Measurements from ENCODE around the gene MBNL1. TPM values are rescaled to one million over a fixed set of nuclear protein-coding genes. Genes with fewer than 3 reads are reported as not detected.
A peak's percentile ranks its signal among the peaks of the same experiment; 100 is the strongest.

Gene MBNL1
- polyA plus RNA-seq, 3 donors, result 190 to 204 (median 191) TPM

DNA sequence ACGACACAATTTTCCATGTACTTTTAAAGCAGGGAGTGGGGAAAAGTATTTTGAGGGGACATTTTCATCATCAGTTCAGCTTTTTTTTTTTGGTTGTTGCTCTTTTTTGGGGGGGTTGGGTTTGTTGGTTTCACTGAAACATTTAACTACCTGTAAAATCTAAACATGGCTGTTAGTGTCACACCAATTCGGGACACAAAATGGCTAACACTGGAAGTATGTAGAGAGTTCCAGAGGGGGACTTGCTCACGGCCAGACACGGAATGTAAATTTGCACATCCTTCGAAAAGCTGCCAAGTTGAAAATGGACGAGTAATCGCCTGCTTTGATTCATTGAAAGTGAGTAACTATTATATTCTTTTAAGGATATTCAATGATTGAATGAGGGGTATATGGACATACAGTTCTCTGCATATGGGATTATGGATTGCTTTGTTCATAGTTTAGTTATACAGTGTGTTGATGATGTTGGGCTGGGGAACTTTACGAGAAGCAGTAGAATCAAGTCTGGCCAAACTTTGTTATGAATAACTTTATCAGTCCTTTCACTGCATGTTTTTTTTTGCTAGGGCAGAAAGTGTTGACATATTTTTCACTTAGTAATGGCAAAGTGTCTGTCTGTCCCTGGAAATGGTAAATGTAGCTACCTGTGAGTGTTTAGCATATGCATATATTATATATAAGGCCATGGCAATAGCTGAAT is 31.5 kb downstream of the MBNL1 start:
- DNase-seq, result no peak
- Mint-ChIP-seq H3K9me3 (no peaks in the 10 kb centered on the region), H3K4me3 (no peak overlapping the region), H3K4me1 (peaks cover 78% of the 10 kb centered on the region), H3K36me3 (peaks cover 26 to 34% of the 10 kb centered on the region in 2 donors), H3K27me3 (ENCODE audit: low read depth in 3 of 3) (no peaks in the 10 kb centered on the region), H3K27ac (peak overlapping the region; percentile 84 to 98 (median 96))
- Histone ChIP-seq H3K79me2 (ENCODE audit: insufficient read depth, low read length) (peaks cover 100% of the 10 kb centered on the region), H3K9me3 (replicated peaks in 1 of 2; ENCODE audit: control insufficient read depth in 1 of 2, insufficient read depth in 1 of 2, low read length in 2 of 2) (no peaks in the 10 kb centered on the region), H3K9ac (ENCODE audit: insufficient read depth, low read length, poor library complexity, severe bottlenecking) (no peak overlapping the region), H3K27me3 (ENCODE audit: control insufficient read depth in 2 of 2, insufficient read depth in 2 of 2, low read length in 2 of 2) (no peaks in the 10 kb centered on the region), H2AFZ (ENCODE audit: insufficient read depth, low read depth, low read length, poor library complexity, severe bottlenecking) (no peak overlapping the region), H3K36me3 (replicated peaks in 1 of 2; ENCODE audit: control insufficient read depth in 1 of 2, insufficient read depth in 2 of 2, low read length in 2 of 2) (peaks cover 23 to 32% of the 10 kb centered on the region in 2 donors), H3K4me3 (replicated peaks in 1 of 3; ENCODE audit: low read depth in 2 of 3, low read length in 3 of 3) (no peak overlapping the region), H3K27ac (ENCODE audit: low read depth in 1 of 2, low read length in 2 of 2) (peak overlapping the region in 1 of 2 donors; percentile 90), H4K20me1 (ENCODE audit: insufficient read depth, low read length) (peaks cover 100% of the 10 kb centered on the region), H3K4me2 (replicated peaks; ENCODE audit: extremely low read depth, low read length, poor library complexity, severe bottlenecking) (no peak overlapping the region), H3K4me1 (ENCODE audit: control insufficient read depth in 1 of 2, insufficient read depth in 2 of 2, low read length in 2 of 2) (peaks cover 51 to 76% of the 10 kb centered on the region in 2 donors)
- TF ChIP-seq, protein P1, sequence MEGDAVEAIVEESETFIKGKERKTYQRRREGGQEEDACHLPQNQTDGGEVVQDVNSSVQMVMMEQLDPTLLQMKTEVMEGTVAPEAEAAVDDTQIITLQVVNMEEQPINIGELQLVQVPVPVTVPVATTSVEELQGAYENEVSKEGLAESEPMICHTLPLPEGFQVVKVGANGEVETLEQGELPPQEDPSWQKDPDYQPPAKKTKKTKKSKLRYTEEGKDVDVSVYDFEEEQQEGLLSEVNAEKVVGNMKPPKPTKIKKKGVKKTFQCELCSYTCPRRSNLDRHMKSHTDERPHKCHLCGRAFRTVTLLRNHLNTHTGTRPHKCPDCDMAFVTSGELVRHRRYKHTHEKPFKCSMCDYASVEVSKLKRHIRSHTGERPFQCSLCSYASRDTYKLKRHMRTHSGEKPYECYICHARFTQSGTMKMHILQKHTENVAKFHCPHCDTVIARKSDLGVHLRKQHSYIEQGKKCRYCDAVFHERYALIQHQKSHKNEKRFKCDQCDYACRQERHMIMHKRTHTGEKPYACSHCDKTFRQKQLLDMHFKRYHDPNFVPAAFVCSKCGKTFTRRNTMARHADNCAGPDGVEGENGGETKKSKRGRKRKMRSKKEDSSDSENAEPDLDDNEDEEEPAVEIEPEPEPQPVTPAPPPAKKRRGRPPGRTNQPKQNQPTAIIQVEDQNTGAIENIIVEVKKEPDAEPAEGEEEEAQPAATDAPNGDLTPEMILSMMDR (IDR thresholded peaks at IDR 0.05), result no peak
- WGBS (ENCODE audit: insufficient coverage), result 89% methylated on average over 3 of the region's 8 CpGs
- intact Hi-C loops (cut with micrococcal nuclease), result no loop called here

DNA sequence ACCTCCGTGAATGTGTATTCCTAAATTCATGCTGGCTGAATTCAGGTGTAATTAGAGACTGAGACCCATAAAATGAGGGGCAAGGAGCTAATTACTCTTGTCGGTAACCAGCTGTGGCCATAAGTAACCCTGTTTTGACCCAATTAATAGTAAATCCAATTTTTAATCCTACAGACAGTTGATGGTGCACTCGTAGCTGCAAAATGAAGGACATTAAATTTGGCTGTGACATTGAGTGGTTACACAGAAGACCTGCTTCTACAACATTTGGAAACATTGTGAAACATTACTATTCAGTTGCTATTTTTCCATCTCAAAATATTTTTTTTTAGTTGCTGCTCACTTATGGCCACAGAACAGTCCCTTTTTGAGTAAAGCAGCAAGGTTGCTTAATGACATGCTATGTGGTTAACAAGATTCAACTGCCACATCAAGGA is 33.0 kb downstream of the MBNL1 start:
- peak in 2 of 3 donors; percentile 15 to 18 for DNase-seq
- WGBS (ENCODE audit: insufficient coverage), result no CpG with 5 or more reads among the region's 3 CpGs
- H3K4me3 Mint-ChIP-seq, result no peak overlapping the region
- Histone ChIP-seq H3K9ac (ENCODE audit: insufficient read depth, low read length, poor library complexity, severe bottlenecking) (no peak overlapping the region), H3K36me3 (replicated peaks in 1 of 2; ENCODE audit: control insufficient read depth in 1 of 2, insufficient read depth in 2 of 2, low read length in 2 of 2) (peaks cover 23 to 44% of the 10 kb centered on the region in 2 donors), H2AFZ (ENCODE audit: insufficient read depth, low read depth, low read length, poor library complexity, severe bottlenecking) (no peak overlapping the region), H4K20me1 (ENCODE audit: insufficient read depth, low read length) (peaks cover 100% of the 10 kb centered on the region), H3K27me3 (ENCODE audit: control insufficient read depth in 2 of 2, insufficient read depth in 2 of 2, low read length in 2 of 2) (no peaks in the 10 kb centered on the region), H3K9me3 (replicated peaks in 1 of 2; ENCODE audit: control insufficient read depth in 1 of 2, insufficient read depth in 1 of 2, low read length in 2 of 2) (no peaks in the 10 kb centered on the region), H3K27ac (ENCODE audit: low read depth in 1 of 2, low read length in 2 of 2) (peak overlapping the region in 1 of 2 donors; percentile 71), H3K4me2 (replicated peaks; ENCODE audit: extremely low read depth, low read length, poor library complexity, severe bottlenecking) (no peak overlapping the region), H3K4me3 (replicated peaks in 1 of 3; ENCODE audit: low read depth in 2 of 3, low read length in 3 of 3) (no peak overlapping the region), H3K79me2 (ENCODE audit: insufficient read depth, low read length) (peaks cover 100% of the 10 kb centered on the region), H3K4me1 (ENCODE audit: control insufficient read depth in 1 of 2, insufficient read depth in 2 of 2, low read length in 2 of 2) (peaks cover 40 to 61% of the 10 kb centered on the region in 2 donors)
- H3K36me3 Mint-ChIP-seq, result peaks cover 33 to 43% of the 10 kb centered on the region in 2 donors
- H3K9me3 Mint-ChIP-seq, result no peaks in the 10 kb centered on the region
- intact Hi-C loops (cut with micrococcal nuclease), result no loop called here
- TF ChIP-seq, protein P1 (IDR thresholded peaks at IDR 0.05), result no peak
- H3K27ac Mint-ChIP-seq, result peak overlapping the region in 6 of 7 donors; percentile 26 to 81 (median 72)
- H3K4me1 Mint-ChIP-seq, result peaks cover 64% of the 10 kb centered on the region
- no peaks in the 10 kb centered on the region for H3K27me3 Mint-ChIP-seq (ENCODE audit: low read depth in 3 of 3)
